Measurements from ENCODE around the gene SERP1.

- TF ChIP-seq MAX (IDR thresholded peaks at IDR 0.05; ENCODE audit: low read depth) (no peak), CTCF (IDR thresholded peaks at IDR 0.05) (peak; percentile 63), POLR2AphosphoS5 (IDR thresholded peaks at IDR 0.05; ENCODE audit: low read depth, low read length) (no peak), RAD21 (IDR thresholded peaks at IDR 0.05; ENCODE audit: low read length) (peak; percentile 52; the same call in 1 of the 2 replicates), RXRA (IDR thresholded peaks at IDR 0.05; ENCODE audit: borderline replicate concordance, low read depth) (no peak), FOXM1 (IDR thresholded peaks at IDR 0.05; ENCODE audit: low read depth) (no peak), GABPA (IDR thresholded peaks at IDR 0.05; ENCODE audit: low read depth) (no peak), EP300 (IDR thresholded peaks at IDR 0.05; ENCODE audit: borderline replicate concordance in 1 of 2, low read depth in 1 of 2, low read length in 1 of 2) (no peak), USF2 (IDR thresholded peaks at IDR 0.05; ENCODE audit: borderline replicate concordance, low read depth, low read length) (no peak), REST (IDR thresholded peaks at IDR 0.05; ENCODE audit: low read depth, low read length) (no peak), TAF1 (IDR thresholded peaks at IDR 0.05; ENCODE audit: borderline replicate concordance, low read depth, low read length) (no peak)
These were observed 17.9 kb downstream of the SERP1 start for GRCh38 chr3:150528354-150528797.
